H7 (cell line): ENCODE results near the gene SMO. TPM values are rescaled to one million over a fixed set of nuclear protein-coding genes. Genes with fewer than 3 reads are reported as not detected.
"Not testable (repeated sequence)": the region's sequence is repeated elsewhere in the genome, so short reads cannot be mapped to it uniquely, and the experiment has no call there.

Experiments used
- DNase-seq: peaks from one replicate; pipeline ENCODE4 v3.0.0; 2012
- H3K27me3 ChIP-seq: 2 replicates; pipeline ENCODE4 v1.6.0; 2011; ENCODE audit warnings: mild to moderate bottlenecking, low read length; ENCODE audit not compliant: control insufficient read depth, insufficient read depth
- H3K36me3 ChIP-seq: replicated peaks from 2 replicates; pipeline ENCODE4 v1.5.1; 2011; ENCODE audit warnings: low read length; ENCODE audit not compliant: control insufficient read depth, insufficient read depth
- H3K4me3 ChIP-seq: 2 replicates; pipeline ENCODE4 v1.5.1; 2011; ENCODE audit warnings: low read depth, mild to moderate bottlenecking, control low read depth, low read length, moderate library complexity; ENCODE audit not compliant: insufficient read depth
- total RNA-seq: library from RNA; depleted of rRNA; stranded (reverse); fragments of >200 nt; shearing (Covaris generic); gene quantifications from 2 replicates; pipeline ENCODE4 v1.2.3, GENCODE V29; 2014

Gene SMO
- total RNA-seq, 1 experiment from 2014 or later = 44.9 TPM

- H3K4me3 ChIP-seq = peak overlapping the region; percentile 86
- H3K27me3 ChIP-seq = no peaks in the 10 kb centered on the region
- peak; percentile 78 for DNase-seq
- H3K36me3 ChIP-seq = no peaks in the 10 kb centered on the region
Measured at GRCh38 chr7:129225206-129225930, 36.9 kb downstream of the SMO start.

GRCh38 chr7:129225931-129226572 lies 37.6 kb downstream of the SMO start:
- no peak for DNase-seq
- Histone ChIP-seq H3K36me3 (no peaks in the 10 kb centered on the region), H3K4me3 (peak overlapping the region; percentile 86), H3K27me3 (no peaks in the 10 kb centered on the region)

DNA sequence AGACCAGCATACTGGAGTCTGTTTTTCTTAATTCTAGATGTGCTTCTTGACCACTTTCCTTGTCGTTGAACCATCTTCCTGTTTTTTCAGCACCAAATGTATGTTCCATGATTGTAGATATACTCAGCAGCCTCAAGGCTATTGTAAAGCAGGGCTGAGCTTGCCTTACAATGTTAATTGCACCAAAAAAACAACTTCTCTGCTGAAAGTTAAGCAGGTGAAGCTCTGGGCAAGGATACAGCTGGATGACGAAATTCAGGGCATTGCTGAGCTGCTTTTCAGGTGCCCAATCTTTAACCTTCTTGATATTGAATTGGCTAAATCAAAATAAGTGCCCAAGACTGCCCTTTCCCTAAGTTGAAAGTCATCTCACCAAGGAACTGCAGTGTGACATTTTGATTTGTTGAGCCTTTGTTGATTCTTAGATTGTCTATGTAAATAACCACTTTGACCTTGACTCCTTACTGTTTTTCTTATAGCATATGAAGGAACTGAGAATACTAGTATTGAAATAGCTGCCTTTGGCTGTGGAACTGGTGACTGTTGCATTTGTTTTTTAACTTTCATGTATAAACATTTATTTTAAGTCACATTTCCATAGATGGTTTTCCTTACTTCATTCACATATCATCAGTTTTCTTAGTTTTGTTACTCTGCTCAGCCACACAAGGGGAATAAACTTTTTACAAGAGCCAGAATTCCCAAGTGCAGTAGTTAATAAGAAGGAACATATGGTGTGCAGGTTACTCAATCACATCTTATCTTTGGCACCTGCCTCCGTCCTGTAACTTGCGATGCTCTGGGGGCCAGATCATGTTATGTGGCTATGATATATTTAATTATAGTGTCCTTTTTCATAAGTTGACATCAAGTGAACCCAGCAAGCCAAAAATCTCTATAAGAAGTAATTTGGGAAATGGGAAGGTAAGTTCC lies 39.5 kb downstream of the SMO start:
- no peak for DNase-seq
- Histone ChIP-seq H3K27me3 (no peaks in the 10 kb centered on the region), H3K36me3 (no peaks in the 10 kb centered on the region)

DNA sequence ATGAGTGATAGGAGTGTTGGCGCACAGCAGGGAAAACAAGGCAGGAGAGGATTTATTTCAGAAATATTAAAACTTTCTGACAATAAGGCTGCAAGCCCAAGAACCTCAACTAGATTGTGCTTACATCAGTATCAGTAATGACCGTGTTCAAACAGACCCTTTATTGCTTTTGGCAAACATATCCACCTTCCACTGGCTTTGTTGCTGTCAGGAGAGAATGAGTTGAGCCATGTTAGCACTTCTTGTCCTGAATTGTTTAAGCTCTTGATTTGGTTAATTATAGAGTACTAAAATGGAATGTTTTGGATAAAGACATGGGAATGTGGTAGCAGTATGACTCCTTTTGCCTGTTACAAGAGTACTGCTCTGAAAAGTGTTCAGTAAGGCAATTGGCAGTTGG lies 40.2 kb downstream of the SMO start:
- DNase-seq = no peak
- Histone ChIP-seq H3K4me3 (no peak overlapping the region), H3K27me3 (no peaks in the 10 kb centered on the region), H3K36me3 (no peaks in the 10 kb centered on the region)

More for the DNA sequence above, 39.5 kb downstream of the SMO start:
- no peak overlapping the region for H3K4me3 ChIP-seq

- Histone ChIP-seq H3K36me3 (no peaks in the 10 kb centered on the region), H3K27me3 (no peaks in the 10 kb centered on the region), H3K4me3 (no peak overlapping the region)
- DNase-seq = no peak
Measured at GRCh38 chr7:129231666-129232065, 43.2 kb downstream of the SMO start.

GRCh38 chr7:129238546-129238945 lies 50.1 kb downstream of the SMO start:
- Histone ChIP-seq H3K4me3 (no peak overlapping the region), H3K27me3 (no peaks in the 10 kb centered on the region), H3K36me3 (no peaks in the 10 kb centered on the region)
- no peak for DNase-seq

DNA sequence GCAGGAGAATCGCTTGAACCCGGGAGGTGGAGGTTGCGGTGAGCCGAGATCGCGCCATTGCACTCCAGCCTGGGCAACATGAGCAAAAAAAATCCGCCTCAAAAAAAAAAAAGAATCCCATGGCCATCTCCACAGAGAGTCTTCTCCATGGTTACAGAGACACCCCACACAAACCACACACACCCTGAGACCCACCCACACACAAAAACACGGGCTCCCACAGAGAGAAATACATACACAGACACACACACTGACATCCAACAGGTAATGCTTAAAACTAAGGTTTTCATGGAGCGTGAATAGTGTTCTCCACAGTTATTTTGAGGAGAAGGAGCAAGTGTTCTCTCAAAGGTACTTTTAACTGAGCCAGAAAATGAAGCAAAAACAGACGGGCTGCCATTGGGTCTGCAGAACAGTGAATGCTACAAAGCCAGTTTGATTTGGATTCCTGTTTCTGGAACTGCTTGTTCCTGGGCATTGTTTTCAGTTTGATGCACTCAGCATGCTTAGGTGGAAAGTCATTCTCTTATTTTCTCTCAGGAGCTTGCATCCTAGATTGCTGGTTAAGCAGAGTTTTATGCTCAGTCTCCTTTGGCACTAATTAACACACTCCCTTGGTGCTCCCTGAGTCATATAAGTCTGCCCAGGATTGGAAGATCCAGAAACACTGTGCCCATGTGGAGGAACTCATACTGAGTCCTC lies 51.8 kb downstream of the SMO start:
- Histone ChIP-seq H3K4me3 (no peak overlapping the region), H3K27me3 (no peaks in the 10 kb centered on the region), H3K36me3 (no peaks in the 10 kb centered on the region)
- no peak for DNase-seq

GRCh38 chr7:129244220-129244619 lies 55.8 kb downstream of the SMO start:
- no peaks in the 10 kb centered on the region for H3K36me3 ChIP-seq
- no peak overlapping the region for H3K4me3 ChIP-seq
- DNase-seq = no peak
- H3K27me3 ChIP-seq = no peaks in the 10 kb centered on the region

DNA sequence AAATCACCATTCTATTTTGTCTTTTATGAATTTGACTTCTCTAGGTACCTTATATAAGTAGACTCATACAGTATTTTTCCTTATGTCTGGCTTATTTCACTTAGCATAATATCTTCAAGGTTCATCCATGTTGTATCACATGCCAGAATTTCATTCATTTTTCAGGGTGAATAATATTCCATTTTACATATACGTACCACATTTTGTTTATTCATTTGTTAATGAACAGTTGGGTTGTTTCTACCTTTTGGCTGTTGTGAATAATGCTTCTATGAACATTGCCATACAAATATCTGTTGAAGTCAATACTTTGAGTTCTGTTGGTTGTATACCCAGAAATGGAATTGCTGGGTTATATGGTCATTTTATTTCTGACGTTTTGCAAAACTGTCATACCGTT lies 57.1 kb downstream of the SMO start:
- DNase-seq = no peak

DNA sequence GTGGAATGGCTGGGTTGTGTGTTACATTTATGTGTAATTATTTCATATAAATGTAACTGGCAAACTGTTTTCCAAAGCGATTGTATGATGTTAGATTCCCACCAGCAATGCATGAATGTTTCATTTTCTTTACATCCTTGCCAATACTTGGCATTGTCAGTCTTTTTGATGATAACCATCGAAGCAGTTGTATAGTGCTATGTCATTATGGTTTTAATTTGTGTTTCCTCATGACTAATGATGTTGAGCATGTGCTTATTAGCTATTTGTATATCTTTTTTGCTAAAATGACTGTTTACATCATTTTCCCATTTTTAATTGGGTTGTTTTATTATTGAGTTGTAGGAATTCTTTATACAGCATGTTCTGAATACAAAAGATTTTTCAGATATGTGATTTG lies 58.7 kb downstream of the SMO start:
- Histone ChIP-seq H3K4me3 (no peak overlapping the region), H3K36me3 (no peaks in the 10 kb centered on the region), H3K27me3 (no peaks in the 10 kb centered on the region)
- no peak for DNase-seq

More for the DNA sequence above, 57.1 kb downstream of the SMO start:
- Histone ChIP-seq H3K36me3 (no peaks in the 10 kb centered on the region), H3K27me3 (no peaks in the 10 kb centered on the region), H3K4me3 (no peak overlapping the region)

DNA sequence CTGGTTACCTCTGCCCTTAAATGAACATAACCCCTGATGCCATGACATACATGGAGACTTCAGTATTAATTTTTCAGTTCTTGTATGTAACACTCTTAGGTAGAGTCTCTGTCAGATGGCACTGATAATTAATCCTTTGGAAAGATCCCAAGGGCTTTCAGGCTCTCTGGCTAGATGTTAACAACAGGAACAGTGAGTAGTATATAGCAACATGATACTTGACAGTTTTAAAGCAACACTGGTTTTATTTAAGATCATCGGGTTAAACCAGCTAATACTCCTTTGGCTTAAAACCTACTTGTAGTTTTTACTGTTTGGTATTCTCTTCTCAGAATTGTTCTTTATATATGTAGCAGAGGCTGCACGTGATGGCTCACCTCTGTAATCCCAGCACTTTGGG lies 63.7 kb downstream of the SMO start:
- Histone ChIP-seq H3K36me3 (no peaks in the 10 kb centered on the region), H3K27me3 (no peaks in the 10 kb centered on the region), H3K4me3 (no peak overlapping the region)
- no peak for DNase-seq

GRCh38 chr7:129252603-129253002 lies 64.2 kb downstream of the SMO start:
- not testable (repeated sequence) for H3K4me3 ChIP-seq, H3K27me3 ChIP-seq, DNase-seq, H3K36me3 ChIP-seq

- no peaks in the 10 kb centered on the region; the same call in 1 of the 2 replicates for H3K27me3 ChIP-seq
- no peak for DNase-seq
- H3K36me3 ChIP-seq = no peaks in the 10 kb centered on the region
Measured at GRCh38 chr7:129255800-129256199, 67.4 kb downstream of the SMO start.

GRCh38 chr7:129256221-129256620 lies 67.8 kb downstream of the SMO start:
- no peaks in the 10 kb centered on the region for H3K36me3 ChIP-seq
- no peak for DNase-seq
- no peak overlapping the region for H3K4me3 ChIP-seq
- H3K27me3 ChIP-seq = no peaks in the 10 kb centered on the region; the same call in 1 of the 2 replicates

More at GRCh38 chr7:129255800-129256199, 67.4 kb downstream of the SMO start:
- no peak overlapping the region for H3K4me3 ChIP-seq
